ENCODE results near the gene GDF10.

- TF ChIP-seq, protein P1, sequence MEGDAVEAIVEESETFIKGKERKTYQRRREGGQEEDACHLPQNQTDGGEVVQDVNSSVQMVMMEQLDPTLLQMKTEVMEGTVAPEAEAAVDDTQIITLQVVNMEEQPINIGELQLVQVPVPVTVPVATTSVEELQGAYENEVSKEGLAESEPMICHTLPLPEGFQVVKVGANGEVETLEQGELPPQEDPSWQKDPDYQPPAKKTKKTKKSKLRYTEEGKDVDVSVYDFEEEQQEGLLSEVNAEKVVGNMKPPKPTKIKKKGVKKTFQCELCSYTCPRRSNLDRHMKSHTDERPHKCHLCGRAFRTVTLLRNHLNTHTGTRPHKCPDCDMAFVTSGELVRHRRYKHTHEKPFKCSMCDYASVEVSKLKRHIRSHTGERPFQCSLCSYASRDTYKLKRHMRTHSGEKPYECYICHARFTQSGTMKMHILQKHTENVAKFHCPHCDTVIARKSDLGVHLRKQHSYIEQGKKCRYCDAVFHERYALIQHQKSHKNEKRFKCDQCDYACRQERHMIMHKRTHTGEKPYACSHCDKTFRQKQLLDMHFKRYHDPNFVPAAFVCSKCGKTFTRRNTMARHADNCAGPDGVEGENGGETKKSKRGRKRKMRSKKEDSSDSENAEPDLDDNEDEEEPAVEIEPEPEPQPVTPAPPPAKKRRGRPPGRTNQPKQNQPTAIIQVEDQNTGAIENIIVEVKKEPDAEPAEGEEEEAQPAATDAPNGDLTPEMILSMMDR (IDR thresholded peaks at IDR 0.05; ENCODE audit: borderline replicate concordance, extremely low read depth, low read length, poor library complexity, severe bottlenecking): no peak
- TF ChIP-seq EZH2 (IDR thresholded peaks at IDR 0.05; ENCODE audit: borderline replicate concordance, low read depth, low read length, severe bottlenecking): no peak
Measured at GRCh38 chr10:47307381-47307780, 7.4 kb downstream of the GDF10 start.

All from DND-41 (cell line).